ENCODE results near the gene RAB33B.
A peak's percentile ranks its signal among the peaks of the same experiment; 100 is the strongest.
"Not testable (repeated sequence)": the region's sequence is repeated elsewhere in the genome, so short reads cannot be mapped to it uniquely, and the experiment has no call there.

RAB33B gene

GRCh38 chr4:139465922-139466321 is 12.0 kb downstream of the RAB33B start (continued):
- TF ChIP-seq ZNF514 (tag by site-specific recombination; IDR thresholded peaks at IDR 0.05) (no peak), ZNF138 (tag by site-specific recombination; IDR thresholded peaks at IDR 0.05; ENCODE audit: borderline replicate concordance) (no peak), ZNF174 (tag by site-specific recombination; IDR thresholded peaks at IDR 0.05) (no peak), ZNF146 (tag by site-specific recombination; IDR thresholded peaks at IDR 0.05) (no peak), ZNF112 (tag by site-specific recombination; IDR thresholded peaks at IDR 0.05) (no peak), ZNF518A (tag by site-specific recombination; conservative IDR thresholded peaks at IDR 0.05; ENCODE audit: low read depth) (no peak), ZSCAN18 (tag by site-specific recombination; IDR thresholded peaks at IDR 0.05) (no peak)

- H3K27ac ChIP-seq (ENCODE audit: extremely low read depth, low read depth, low read length); H3K4me3 ChIP-seq (ENCODE audit: low read depth, low read length); POLR2A ChIA-PET; H3K4me1 ChIP-seq (ENCODE audit: control insufficient read depth, insufficient read depth, low read length); H3K9me3 ChIP-seq (ENCODE audit: control insufficient read depth, insufficient read depth, low read depth, low read length): not testable (repeated sequence)
- H3K36me3 ChIP-seq (ENCODE audit: control insufficient read depth in 2 of 2, insufficient read depth in 1 of 2, low read length in 2 of 2), result peaks cover 0 to 15% of the 10 kb centered on the region in 2 experiments; a peak in 1 of 3 replicates
- CTCF ChIA-PET, result interaction anchor here (0.6 kb wide), 1 partner anchor 137 kb away, joined by 3 read pairs; no protein-coding TSS in a partner anchor
- TF ChIP-seq ZNF791 (tag by site-specific recombination; IDR thresholded peaks at IDR 0.05), result peak; percentile 99
Measured at GRCh38 chr4:139468756-139469155, 14.8 kb downstream of the RAB33B start.

- ChIA-PET CTCF (interaction anchor here (0.6 kb wide), 2 partner anchors 122 to 137 kb away, joined by 3 read pairs; no protein-coding TSS in a partner anchor), POLR2A (no interaction called here)
- Histone ChIP-seq H3K4me1 (ENCODE audit: control insufficient read depth, insufficient read depth, low read length) (no peaks in the 10 kb centered on the region), H3K4me3 (ENCODE audit: low read depth, low read length) (no peak overlapping the region), H3K27ac (ENCODE audit: extremely low read depth, low read depth, low read length) (no peak overlapping the region), H3K9me3 (ENCODE audit: control insufficient read depth, insufficient read depth, low read depth, low read length) (no peaks in the 10 kb centered on the region), H3K36me3 (ENCODE audit: control insufficient read depth in 2 of 2, insufficient read depth in 1 of 2, low read length in 2 of 2) (peaks cover 0 to 15% of the 10 kb centered on the region in 2 experiments; a peak in 1 of 3 replicates)
- TF ChIP-seq BCL11A (tag by site-specific recombination; IDR thresholded peaks at IDR 0.05; ENCODE audit: low read depth) (no peak), ZNF155 (tag by site-specific recombination; IDR thresholded peaks at IDR 0.05) (no peak), ZNF426 (tag by site-specific recombination; IDR thresholded peaks at IDR 0.05) (no peak), ZEB2 (tag by site-specific recombination; IDR thresholded peaks at IDR 0.05) (no peak), ZNF362 (tag by site-specific recombination; IDR thresholded peaks at IDR 0.05) (no peak), ZBTB44 (tag by site-specific recombination; IDR thresholded peaks at IDR 0.05) (no peak), ZNF398 (tag by site-specific recombination; IDR thresholded peaks at IDR 0.05) (no peak), ZNF274 (IDR thresholded peaks at IDR 0.05; ENCODE audit: low read length) (no peak), ZNF274 (tag by site-specific recombination; IDR thresholded peaks at IDR 0.05; ENCODE audit: borderline replicate concordance) (no peak), ZBTB10 (tag by site-specific recombination; IDR thresholded peaks at IDR 0.05) (no peak), ZNF529 (tag by site-specific recombination; IDR thresholded peaks at IDR 0.05; ENCODE audit: insufficient replicate concordance) (no peak)
Measured at GRCh38 chr4:139469216-139469615, 15.3 kb downstream of the RAB33B start.
